ENCODE results near the gene C1QTNF8. TPM values are rescaled to one million over a fixed set of nuclear protein-coding genes. Genes with fewer than 3 reads are reported as not detected.

Gene C1QTNF8
- total and polyA plus RNA-seq, 4 donors, result 0.08 to 0.74 TPM; not detected in 2

GRCh38 chr16:1095450-1096168 is 435 bp downstream of the C1QTNF8 start:
- Histone ChIP-seq H3K27me3 (ENCODE audit: control insufficient read depth in 3 of 3, insufficient read depth in 3 of 3, low read length in 2 of 3) (peaks cover 0 to 9% (median 6%) of the 10 kb centered on the region in 3 donors), H3K4me3 (no peak overlapping the region), H3K4me1 (ENCODE audit: control insufficient read depth in 5 of 5, insufficient read depth in 5 of 5, low read length in 5 of 5) (peaks cover 0 to 7% (median under 1%) of the 10 kb centered on the region in 5 donors), H3K36me3 (ENCODE audit: control insufficient read depth in 4 of 4, insufficient read depth in 4 of 4, low read length in 4 of 4) (no peaks in the 10 kb centered on the region), H3K9ac (ENCODE audit: insufficient read depth in 1 of 2, low read length in 2 of 2) (no peak overlapping the region), H3K9me3 (ENCODE audit: control insufficient read depth in 4 of 4, insufficient read depth in 3 of 4, low read length in 3 of 4) (no peaks in the 10 kb centered on the region), H3K27ac (ENCODE audit: low read depth in 1 of 2, low read length in 1 of 2) (no peak overlapping the region)
- ATAC-seq (ENCODE audit: insufficient read depth, low FRiP score), result no peak
- 56 to 61% methylated on average over 16 of the region's 16 CpGs for WGBS, 2 donors
- no peak for DNase-seq
- TF ChIP-seq CTCF (IDR thresholded peaks at IDR 0.05; ENCODE audit: control extremely low read depth, extremely low read depth), result no peak

- ATAC-seq (ENCODE audit: insufficient read depth, low FRiP score) (no peak), DNase-seq (no peak)
- no peak for TF ChIP-seq CTCF (IDR thresholded peaks at IDR 0.05; ENCODE audit: control extremely low read depth, extremely low read depth)
- Histone ChIP-seq H3K9me3 (ENCODE audit: control insufficient read depth in 4 of 4, insufficient read depth in 3 of 4, low read length in 3 of 4) (no peaks in the 10 kb centered on the region), H3K27ac (ENCODE audit: low read depth in 1 of 2, low read length in 1 of 2) (no peak overlapping the region), H3K9ac (ENCODE audit: insufficient read depth in 1 of 2, low read length in 2 of 2) (no peak overlapping the region), H3K4me1 (ENCODE audit: control insufficient read depth in 5 of 5, insufficient read depth in 5 of 5, low read length in 5 of 5) (peaks cover 0 to 15% (median 3%) of the 10 kb centered on the region in 5 donors), H3K4me3 (no peak overlapping the region), H3K27me3 (ENCODE audit: control insufficient read depth in 3 of 3, insufficient read depth in 3 of 3, low read length in 2 of 3) (peaks cover 0 to 12% (median 7%) of the 10 kb centered on the region in 3 donors), H3K36me3 (ENCODE audit: control insufficient read depth in 4 of 4, insufficient read depth in 4 of 4, low read length in 4 of 4) (no peaks in the 10 kb centered on the region)
- 57 to 60% methylated on average over 26 to 29 of the region's 29 CpGs for WGBS, 2 donors
Measured at GRCh38 chr16:1094601-1095449, 1.2 kb downstream of the C1QTNF8 start.

DNA sequence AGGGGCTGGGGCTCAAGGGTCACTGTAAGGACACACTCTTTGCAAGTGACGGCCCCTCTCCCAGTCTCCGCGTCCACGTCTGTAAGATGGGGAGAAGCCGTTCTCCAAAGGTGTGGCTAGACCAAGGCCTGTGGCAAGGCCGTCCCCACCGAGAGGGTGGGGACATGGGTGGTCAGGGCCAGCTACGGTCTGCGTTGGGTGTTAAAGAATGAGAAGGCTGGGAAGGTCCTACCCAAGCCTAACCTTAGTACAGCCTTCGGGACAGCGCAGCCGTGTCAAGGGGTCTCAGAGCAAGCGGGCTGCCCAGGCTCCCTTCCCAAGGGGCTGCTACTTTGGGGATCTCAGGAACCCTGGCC is 1.9 kb downstream of the C1QTNF8 start:
- Histone ChIP-seq H3K9ac (ENCODE audit: insufficient read depth in 1 of 2, low read length in 2 of 2) (no peak overlapping the region), H3K9me3 (ENCODE audit: control insufficient read depth in 4 of 4, insufficient read depth in 3 of 4, low read length in 3 of 4) (no peaks in the 10 kb centered on the region), H3K27me3 (ENCODE audit: control insufficient read depth in 3 of 3, insufficient read depth in 3 of 3, low read length in 2 of 3) (peaks cover 0 to 12% (median 2%) of the 10 kb centered on the region in 3 donors), H3K27ac (ENCODE audit: low read depth in 1 of 2, low read length in 1 of 2) (no peak overlapping the region), H3K36me3 (ENCODE audit: control insufficient read depth in 4 of 4, insufficient read depth in 4 of 4, low read length in 4 of 4) (no peaks in the 10 kb centered on the region), H3K4me3 (no peak overlapping the region), H3K4me1 (ENCODE audit: control insufficient read depth in 5 of 5, insufficient read depth in 5 of 5, low read length in 5 of 5) (peaks cover 0 to 19% (median 10%) of the 10 kb centered on the region in 5 donors)
- ATAC-seq (ENCODE audit: insufficient read depth, low FRiP score) (no peak), DNase-seq (no peak)
- no peak for TF ChIP-seq CTCF (IDR thresholded peaks at IDR 0.05; ENCODE audit: control extremely low read depth, extremely low read depth)
- 61 to 65% methylated on average over 13 of the region's 13 CpGs for WGBS, 2 donors
